ENCODE data around the gene LCN10. TPM values are rescaled to one million over a fixed set of nuclear protein-coding genes. Genes with fewer than 3 reads are reported as not detected.

Gene LCN10
- total RNA-seq, 2 experiments from 2014 or later, result 2.6 to 3.2 TPM

DNA sequence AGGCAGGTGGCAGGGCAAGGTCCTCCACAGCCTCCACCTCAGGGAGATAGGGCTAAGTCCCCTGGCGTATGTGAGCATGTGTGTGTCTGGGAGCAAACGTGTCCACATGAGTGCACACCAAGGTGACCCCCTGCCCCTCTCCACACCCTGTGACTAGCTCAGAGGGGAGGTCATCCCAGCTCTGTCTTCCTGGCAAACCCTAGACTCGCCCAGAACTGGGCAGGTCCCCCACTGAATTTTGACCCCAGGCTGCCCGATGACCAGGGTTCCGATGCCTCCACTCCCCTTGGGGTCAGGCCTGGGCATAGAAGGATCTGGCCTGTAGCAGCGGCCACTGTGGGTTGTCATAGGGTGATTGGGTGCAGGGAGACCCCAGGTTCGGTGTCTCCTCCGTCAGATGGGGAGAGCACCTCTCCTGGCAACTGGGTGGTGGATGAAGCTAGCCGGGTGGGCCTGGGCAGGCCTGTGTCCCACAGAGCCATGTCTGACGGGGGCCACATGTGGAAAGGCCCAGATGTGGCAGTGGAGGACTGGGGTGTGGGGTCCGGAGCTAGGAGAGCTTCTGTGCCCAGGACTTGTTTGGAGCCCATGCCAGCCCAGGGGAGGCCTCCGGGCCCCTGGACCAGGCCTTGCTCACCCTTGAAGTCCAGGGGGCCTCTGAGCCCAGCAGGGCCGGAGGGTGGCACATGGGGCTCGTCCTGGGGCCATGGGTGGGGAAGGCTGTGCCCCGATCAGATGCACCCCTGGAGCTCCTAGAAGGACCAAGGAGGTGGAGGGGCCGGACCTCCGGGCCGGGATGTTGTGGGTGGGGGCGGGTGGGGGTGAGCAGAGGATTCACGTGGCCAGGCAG, 24.2 kb downstream of the LCN10 start:
- Mint-ChIP-seq H3K27ac (no peak overlapping the region), H3K9me3 (no peaks in the 10 kb centered on the region), H3K4me3 (no peak overlapping the region), H3K36me3 (ENCODE audit: low read depth) (peaks cover 6% of the 10 kb centered on the region), H3K27me3 (peaks cover 14% of the 10 kb centered on the region), H3K4me1 (ENCODE audit: low read depth) (peaks cover 3% of the 10 kb centered on the region)
- TF ChIP-seq, protein P1, sequence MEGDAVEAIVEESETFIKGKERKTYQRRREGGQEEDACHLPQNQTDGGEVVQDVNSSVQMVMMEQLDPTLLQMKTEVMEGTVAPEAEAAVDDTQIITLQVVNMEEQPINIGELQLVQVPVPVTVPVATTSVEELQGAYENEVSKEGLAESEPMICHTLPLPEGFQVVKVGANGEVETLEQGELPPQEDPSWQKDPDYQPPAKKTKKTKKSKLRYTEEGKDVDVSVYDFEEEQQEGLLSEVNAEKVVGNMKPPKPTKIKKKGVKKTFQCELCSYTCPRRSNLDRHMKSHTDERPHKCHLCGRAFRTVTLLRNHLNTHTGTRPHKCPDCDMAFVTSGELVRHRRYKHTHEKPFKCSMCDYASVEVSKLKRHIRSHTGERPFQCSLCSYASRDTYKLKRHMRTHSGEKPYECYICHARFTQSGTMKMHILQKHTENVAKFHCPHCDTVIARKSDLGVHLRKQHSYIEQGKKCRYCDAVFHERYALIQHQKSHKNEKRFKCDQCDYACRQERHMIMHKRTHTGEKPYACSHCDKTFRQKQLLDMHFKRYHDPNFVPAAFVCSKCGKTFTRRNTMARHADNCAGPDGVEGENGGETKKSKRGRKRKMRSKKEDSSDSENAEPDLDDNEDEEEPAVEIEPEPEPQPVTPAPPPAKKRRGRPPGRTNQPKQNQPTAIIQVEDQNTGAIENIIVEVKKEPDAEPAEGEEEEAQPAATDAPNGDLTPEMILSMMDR (IDR thresholded peaks at IDR 0.05), result no peak
- ChIA-PET CTCF (interaction anchor here (1.3 to 1.6 kb wide), 2 partner anchors 8 to 11 kb away, joined by 3 read pairs; no protein-coding TSS in a partner anchor), POLR2A (interaction anchor here (0.6 to 1.6 kb wide), 4 partner anchors 9 to 10 kb away, joined by 3 to 5 read pairs (median 4); no protein-coding TSS in a partner anchor)
- ATAC-seq, result no peak
- DNase-seq, result no peak
- intact Hi-C loops (cut with micrococcal nuclease), result no loop called here

DNA sequence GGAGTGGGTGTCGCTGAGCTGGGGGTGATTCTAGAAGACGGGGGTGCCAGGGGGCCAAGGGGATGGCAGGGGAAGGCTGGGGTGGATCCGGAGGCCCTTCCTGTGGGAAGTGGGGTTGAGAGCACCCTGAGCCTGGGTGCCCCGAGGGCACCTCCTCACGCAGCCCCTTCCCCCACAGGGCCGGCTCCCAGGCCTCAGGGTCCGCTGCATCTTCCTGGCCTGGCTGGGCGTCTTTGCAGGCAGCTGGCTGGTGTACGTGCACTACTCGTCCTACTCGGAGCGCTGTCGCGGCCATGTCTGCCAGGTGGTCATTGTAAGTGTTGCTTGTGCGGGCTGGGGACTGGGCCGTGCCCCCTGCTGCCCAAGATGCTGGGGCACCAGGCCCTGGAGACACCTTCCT, 25.3 kb downstream of the LCN10 start:
- Mint-ChIP-seq H3K36me3 (ENCODE audit: low read depth) (no peaks in the 10 kb centered on the region), H3K27me3 (peaks cover 18% of the 10 kb centered on the region), H3K4me3 (no peak overlapping the region), H3K27ac (no peak overlapping the region), H3K4me1 (ENCODE audit: low read depth) (peaks cover 2% of the 10 kb centered on the region), H3K9me3 (no peaks in the 10 kb centered on the region)
- intact Hi-C loops (cut with micrococcal nuclease), result no loop called here
- POLR2A ChIA-PET, result interaction anchor here (1.0 kb wide), 1 partner anchor 10 kb away, joined by 5 read pairs; no protein-coding TSS in a partner anchor
- no peak for ATAC-seq
- TF ChIP-seq, protein P1 (IDR thresholded peaks at IDR 0.05), result no peak
- CTCF ChIA-PET, result interaction anchor here (1.6 kb wide), 1 partner anchor 12 kb away, joined by 3 read pairs; no protein-coding TSS in a partner anchor
- DNase-seq, result no peak

DNA sequence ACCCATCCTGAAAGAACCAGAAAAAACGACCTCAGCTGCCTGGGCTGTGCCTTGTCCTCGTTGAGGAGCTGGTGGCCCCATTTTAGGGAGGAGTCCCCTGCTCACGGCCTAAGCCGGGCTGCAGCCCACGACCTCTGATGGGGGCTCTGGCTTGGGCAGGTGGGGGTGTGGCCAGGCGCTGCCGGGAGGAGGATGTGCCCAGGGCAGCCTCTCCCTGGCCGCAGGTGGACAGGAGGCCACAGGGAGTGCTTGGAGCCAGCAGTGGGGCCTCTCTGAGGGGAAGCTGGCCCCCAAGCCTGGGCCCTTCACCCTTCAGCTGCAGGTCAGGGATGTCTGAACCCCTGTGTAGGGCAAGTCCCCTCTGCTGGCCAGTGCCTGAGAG, 27.9 kb downstream of the LCN10 start:
- Mint-ChIP-seq H3K9me3 (no peaks in the 10 kb centered on the region), H3K27me3 (peaks cover 32% of the 10 kb centered on the region), H3K4me1 (ENCODE audit: low read depth) (peaks cover 2% of the 10 kb centered on the region), H3K36me3 (ENCODE audit: low read depth) (no peaks in the 10 kb centered on the region), H3K27ac (no peak overlapping the region), H3K4me3 (no peak overlapping the region)
- POLR2A ChIA-PET, result interaction anchor here (0.9 to 2.7 kb wide), 2 partner anchors 11 to 12 kb away, joined by 6 to 8 read pairs; no protein-coding TSS in a partner anchor
- CTCF ChIA-PET, result interaction anchor here (0.6 to 1.5 kb wide), 2 partner anchors 43 to 163 kb away, joined by 3 to 5 read pairs; no protein-coding TSS in a partner anchor
- TF ChIP-seq, protein P1 (IDR thresholded peaks at IDR 0.05), result no peak
- intact Hi-C loops (cut with micrococcal nuclease), result no loop called here
- DNase-seq (no peak), ATAC-seq (no peak)

DNA sequence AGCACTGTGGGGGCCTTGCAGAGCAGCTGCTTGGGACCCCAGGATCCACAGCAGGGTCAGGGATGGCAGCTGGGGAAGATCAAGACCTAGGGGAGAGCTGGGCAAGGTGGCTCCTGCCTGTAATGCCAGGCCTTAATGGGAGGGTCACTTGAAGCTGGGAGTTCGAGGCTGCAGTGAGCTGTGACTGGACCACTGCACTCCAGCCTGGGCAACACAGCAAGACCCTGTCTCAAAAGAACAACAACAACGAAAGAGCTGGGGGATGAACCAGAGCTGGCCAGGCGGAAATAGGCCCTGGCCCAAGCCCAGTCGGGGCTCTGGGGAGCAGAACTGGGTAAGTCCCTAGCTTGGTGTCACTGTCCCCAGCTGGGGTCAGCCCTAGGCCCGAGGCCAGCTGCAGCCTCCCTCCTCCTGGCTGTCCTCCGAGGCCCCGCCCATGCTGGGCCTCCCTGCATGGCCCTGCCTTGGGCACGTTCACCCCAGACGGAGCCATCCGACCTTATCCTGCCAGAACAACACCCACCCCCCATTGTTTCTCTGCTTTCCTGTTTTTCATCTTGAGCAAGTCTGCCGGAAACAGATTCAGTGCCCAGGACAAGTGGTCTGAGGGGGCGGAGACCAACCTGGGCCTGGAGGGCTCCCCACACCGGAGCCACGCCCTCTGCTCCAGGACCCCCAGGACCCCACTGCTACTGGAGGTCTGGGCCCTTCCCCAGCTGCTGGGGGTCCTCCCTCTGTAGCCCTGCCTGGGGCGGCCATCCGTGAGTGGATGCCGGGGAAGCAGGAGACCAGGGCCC, 28.4 kb downstream of the LCN10 start:
- H3K36me3 Mint-ChIP-seq (ENCODE audit: low read depth), result no peaks in the 10 kb centered on the region
- no peak overlapping the region for H3K27ac Mint-ChIP-seq
- H3K27me3 Mint-ChIP-seq, result peaks cover 32% of the 10 kb centered on the region
- ChIA-PET POLR2A (interaction anchor here (1.4 to 2.7 kb wide), 4 partner anchors 8 to 14 kb away, joined by 3 to 21 read pairs (median 6); no protein-coding TSS in a partner anchor), CTCF (interaction anchor here (0.6 to 1.5 kb wide), 4 partner anchors 12 to 163 kb away, joined by 3 to 5 read pairs (median 3); no protein-coding TSS in a partner anchor)
- ATAC-seq (no peak), DNase-seq (no peak)
- no peaks in the 10 kb centered on the region for H3K9me3 Mint-ChIP-seq
- intact Hi-C loops (cut with micrococcal nuclease), result no loop called here
- TF ChIP-seq, protein P1 (IDR thresholded peaks at IDR 0.05), result no peak
- peaks cover 2% of the 10 kb centered on the region for H3K4me1 Mint-ChIP-seq (ENCODE audit: low read depth)
- H3K4me3 Mint-ChIP-seq, result no peak overlapping the region

Data from activated CD8-positive, alpha-beta T cell treated with anti-CD3 and anti-CD28 coated beads for 36 hours (primary cell).